PFSK-1 (cell line): ENCODE data around the gene EFCAB11.

Experiments
- FOXP2 ChIP-seq: optimal IDR thresholded peaks from 2 replicates; pipeline ENCODE3; 2011; ENCODE audit warnings: borderline replicate concordance, control low read depth, inconsistent platforms; ENCODE audit not compliant: insufficient read depth; ENCODE audit errors: extremely low read length, extremely low read depth
- POLR2AphosphoS5 ChIP-seq: IDR thresholded peaks from 2 replicates; pipeline ENCODE4 v1.6.1; 2012; ENCODE audit warnings: low read depth, mild to moderate bottlenecking, control low read depth, low read length, moderate library complexity
- REST ChIP-seq, 2 experiments: IDR thresholded peaks; 2 replicates each; pipeline versions ENCODE4 v1.6.1 to v1.8.0; 2011 to 2012; ENCODE audit warnings: low read depth in 2 of 2, low read length in 2 of 2, control low read depth in 1 of 2, inconsistent platforms in 1 of 2, mild to moderate bottlenecking in 1 of 2, moderate library complexity in 1 of 2; ENCODE audit not compliant: insufficient read depth in 1 of 2
- SIN3A ChIP-seq: IDR thresholded peaks from 2 replicates; pipeline ENCODE4 v1.6.1; 2012; ENCODE audit warnings: mild to moderate bottlenecking, low read length, moderate library complexity, borderline replicate concordance; ENCODE audit not compliant: insufficient read depth
- TAF1 ChIP-seq: IDR thresholded peaks from 2 replicates; pipeline ENCODE4 v1.6.1; 2012; ENCODE audit warnings: low read length, control low read depth, borderline replicate concordance; ENCODE audit not compliant: insufficient read depth

The EFCAB11 gene

GRCh38 chr14:89955022-89955744 is 653 bp upstream of the EFCAB11 start:
- TF ChIP-seq TAF1 (no peak), POLR2AphosphoS5 (no peak), FOXP2 (no peak)

- TF ChIP-seq REST (IDR thresholded peaks at IDR 0.05; ENCODE audit: insufficient read depth in 1 of 2, low read depth in 2 of 2, low read length in 2 of 2) (no peak), TAF1 (no peak), SIN3A (no peak), POLR2AphosphoS5 (no peak), FOXP2 (no peak)
Observed at GRCh38 chr14:89953602-89954001, 928 bp downstream of the EFCAB11 start.

GRCh38 chr14:89952576-89952975 is 2.0 kb downstream of the EFCAB11 start:
- TF ChIP-seq REST (IDR thresholded peaks at IDR 0.05; ENCODE audit: insufficient read depth in 1 of 2, low read depth in 2 of 2, low read length in 2 of 2) (no peak), POLR2AphosphoS5 (no peak), SIN3A (no peak), TAF1 (no peak), FOXP2 (no peak)

GRCh38 chr14:89947344-89947743 is 7.2 kb downstream of the EFCAB11 start:
- TF ChIP-seq FOXP2 = no peak
- TF ChIP-seq SIN3A = no peak
- TF ChIP-seq REST (IDR thresholded peaks at IDR 0.05; ENCODE audit: insufficient read depth in 1 of 2, low read depth in 2 of 2, low read length in 2 of 2) = no peak
- no peak for TF ChIP-seq TAF1
- TF ChIP-seq POLR2AphosphoS5 = no peak

GRCh38 chr14:89941830-89942377 is 12.6 kb downstream of the EFCAB11 start:
- no peak for TF ChIP-seq REST (IDR thresholded peaks at IDR 0.05; ENCODE audit: insufficient read depth in 1 of 2, low read depth in 2 of 2, low read length in 2 of 2)
- TF ChIP-seq SIN3A = no peak
- TF ChIP-seq POLR2AphosphoS5 = no peak
- no peak for TF ChIP-seq TAF1
- TF ChIP-seq FOXP2 = no peak
